GM06990 (cell line): Measurements from ENCODE around the gene MRPL2.

Source experiments
- DNase-seq: peaks from one replicate; pipeline ENCODE4 v3.0.0-alpha.2; 2011; ENCODE audit not compliant: insufficient read length; ENCODE audit errors: extremely low read depth
- H3K27me3 ChIP-seq: replicated peaks from 2 replicates; pipeline ENCODE4 v1.6.0; 2011; ENCODE audit warnings: low read length; ENCODE audit not compliant: control insufficient read depth, insufficient read depth
- H3K36me3 ChIP-seq: 2 replicates; pipeline ENCODE4 v1.5.1; 2011; ENCODE audit warnings: low read length; ENCODE audit not compliant: control insufficient read depth, insufficient read depth
- H3K4me3 ChIP-seq: replicated peaks from 2 replicates; pipeline ENCODE4 v1.5.1; 2011; ENCODE audit warnings: low read depth, mild to moderate bottlenecking, control low read depth, low read length
- TF ChIP-seq, protein P1 (sequence below): IDR thresholded peaks from 2 replicates; pipeline ENCODE4 v1.5.1; 2011; ENCODE audit warnings: low read length, control low read depth, mild to moderate bottlenecking, inconsistent platforms; ENCODE audit not compliant: insufficient read depth, poor library complexity, severe bottlenecking

Gene MRPL2

DNA sequence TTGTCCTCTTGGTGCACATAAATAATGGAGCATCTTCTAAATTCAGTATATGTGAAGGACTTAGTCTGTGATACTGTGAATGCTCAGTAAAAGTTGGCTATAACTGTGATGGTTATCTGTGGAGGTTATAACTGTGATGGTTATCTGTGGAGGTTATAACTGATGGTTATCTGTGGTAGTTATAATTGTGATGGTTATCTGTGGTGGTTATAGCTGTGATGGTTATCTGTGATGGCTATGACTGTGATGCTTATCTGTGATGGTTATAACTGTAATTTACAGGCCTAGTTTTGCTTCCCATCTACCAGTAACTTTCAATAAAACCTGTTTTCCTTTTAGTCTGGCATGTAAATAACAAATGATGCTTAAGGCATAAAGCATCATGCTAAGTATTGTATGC lies 33.4 kb upstream of the MRPL2 start:
- Histone ChIP-seq H3K36me3 (no peaks in the 10 kb centered on the region), H3K4me3 (no peak overlapping the region), H3K27me3 (no peaks in the 10 kb centered on the region)
- DNase-seq: no peak
- TF ChIP-seq, protein P1, sequence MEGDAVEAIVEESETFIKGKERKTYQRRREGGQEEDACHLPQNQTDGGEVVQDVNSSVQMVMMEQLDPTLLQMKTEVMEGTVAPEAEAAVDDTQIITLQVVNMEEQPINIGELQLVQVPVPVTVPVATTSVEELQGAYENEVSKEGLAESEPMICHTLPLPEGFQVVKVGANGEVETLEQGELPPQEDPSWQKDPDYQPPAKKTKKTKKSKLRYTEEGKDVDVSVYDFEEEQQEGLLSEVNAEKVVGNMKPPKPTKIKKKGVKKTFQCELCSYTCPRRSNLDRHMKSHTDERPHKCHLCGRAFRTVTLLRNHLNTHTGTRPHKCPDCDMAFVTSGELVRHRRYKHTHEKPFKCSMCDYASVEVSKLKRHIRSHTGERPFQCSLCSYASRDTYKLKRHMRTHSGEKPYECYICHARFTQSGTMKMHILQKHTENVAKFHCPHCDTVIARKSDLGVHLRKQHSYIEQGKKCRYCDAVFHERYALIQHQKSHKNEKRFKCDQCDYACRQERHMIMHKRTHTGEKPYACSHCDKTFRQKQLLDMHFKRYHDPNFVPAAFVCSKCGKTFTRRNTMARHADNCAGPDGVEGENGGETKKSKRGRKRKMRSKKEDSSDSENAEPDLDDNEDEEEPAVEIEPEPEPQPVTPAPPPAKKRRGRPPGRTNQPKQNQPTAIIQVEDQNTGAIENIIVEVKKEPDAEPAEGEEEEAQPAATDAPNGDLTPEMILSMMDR: no peak

DNA sequence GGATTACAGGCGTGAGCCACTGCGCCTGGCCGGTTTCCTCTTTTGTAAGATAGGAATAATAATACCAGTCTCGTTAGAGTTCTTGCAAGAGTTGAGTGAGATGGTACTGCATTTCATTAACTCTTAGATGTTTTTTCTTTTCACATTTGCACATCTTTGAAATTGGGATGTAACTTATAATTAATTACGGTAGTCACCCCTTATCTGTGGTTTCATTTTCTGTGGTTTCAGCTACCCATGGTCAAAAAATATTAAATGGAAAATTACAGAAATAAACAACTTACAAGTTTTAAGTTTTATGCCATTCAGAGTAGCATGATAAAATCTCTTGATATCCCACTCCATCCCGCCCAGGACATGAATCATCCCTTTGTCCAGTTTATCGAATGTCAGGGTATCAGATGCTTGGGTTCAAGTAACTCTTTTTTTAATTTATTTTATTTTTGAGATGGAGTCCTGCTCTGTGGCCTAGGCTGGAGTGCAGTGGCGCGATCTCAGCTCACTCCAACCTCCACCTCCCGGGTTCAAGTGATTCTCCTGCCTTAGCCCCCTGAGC lies 32.3 kb upstream of the MRPL2 start:
- Histone ChIP-seq H3K27me3 (no peaks in the 10 kb centered on the region), H3K36me3 (no peaks in the 10 kb centered on the region), H3K4me3 (no peak overlapping the region)
- DNase-seq: no peak
- TF ChIP-seq, protein P1: no peak

DNA sequence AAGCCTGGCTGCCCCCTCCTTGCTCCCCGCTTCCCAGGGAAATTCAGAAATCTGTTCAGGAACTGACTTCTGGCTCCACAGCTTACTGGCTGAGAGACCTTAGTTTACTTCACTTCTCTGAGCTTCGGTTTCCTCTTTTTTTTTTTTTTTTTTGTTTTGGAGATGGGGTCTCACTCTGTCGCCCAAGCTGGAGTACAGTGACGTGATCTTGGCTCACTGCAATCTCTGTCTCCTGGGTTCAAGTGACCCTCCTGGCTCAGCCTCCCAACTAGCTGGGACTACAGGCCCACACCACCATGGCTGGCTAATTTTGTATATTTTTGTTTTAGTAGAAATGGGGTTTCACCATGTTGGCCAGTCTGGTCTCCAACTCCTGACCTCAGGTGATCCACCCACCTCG lies 31.8 kb upstream of the MRPL2 start:
- Histone ChIP-seq H3K27me3 (no peaks in the 10 kb centered on the region), H3K4me3 (no peak overlapping the region), H3K36me3 (no peaks in the 10 kb centered on the region)
- no peak for DNase-seq
- TF ChIP-seq, protein P1: no peak

DNA sequence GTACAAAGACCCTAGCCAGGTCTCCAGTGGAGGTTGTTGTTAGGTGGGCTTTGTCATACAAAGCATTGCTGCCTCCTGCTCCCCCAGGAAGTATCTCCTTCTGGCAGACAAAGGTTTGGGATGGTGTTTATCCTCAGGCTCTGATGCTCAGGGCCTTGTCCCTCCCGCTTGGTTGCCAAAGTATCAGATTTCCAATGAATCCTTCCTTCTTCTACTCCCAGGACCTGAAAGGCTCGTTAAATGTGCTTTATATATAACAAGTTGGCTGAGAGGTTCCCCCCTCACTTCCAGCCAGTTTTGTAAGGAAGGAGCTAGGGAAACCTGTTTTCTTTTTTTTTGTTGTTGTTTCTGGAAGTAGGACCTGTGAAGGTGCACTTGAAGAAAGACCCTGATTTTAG lies 31.3 kb upstream of the MRPL2 start:
- Histone ChIP-seq H3K4me3 (no peak overlapping the region), H3K36me3 (no peaks in the 10 kb centered on the region), H3K27me3 (no peaks in the 10 kb centered on the region)
- TF ChIP-seq, protein P1: no peak
- no peak for DNase-seq

DNA sequence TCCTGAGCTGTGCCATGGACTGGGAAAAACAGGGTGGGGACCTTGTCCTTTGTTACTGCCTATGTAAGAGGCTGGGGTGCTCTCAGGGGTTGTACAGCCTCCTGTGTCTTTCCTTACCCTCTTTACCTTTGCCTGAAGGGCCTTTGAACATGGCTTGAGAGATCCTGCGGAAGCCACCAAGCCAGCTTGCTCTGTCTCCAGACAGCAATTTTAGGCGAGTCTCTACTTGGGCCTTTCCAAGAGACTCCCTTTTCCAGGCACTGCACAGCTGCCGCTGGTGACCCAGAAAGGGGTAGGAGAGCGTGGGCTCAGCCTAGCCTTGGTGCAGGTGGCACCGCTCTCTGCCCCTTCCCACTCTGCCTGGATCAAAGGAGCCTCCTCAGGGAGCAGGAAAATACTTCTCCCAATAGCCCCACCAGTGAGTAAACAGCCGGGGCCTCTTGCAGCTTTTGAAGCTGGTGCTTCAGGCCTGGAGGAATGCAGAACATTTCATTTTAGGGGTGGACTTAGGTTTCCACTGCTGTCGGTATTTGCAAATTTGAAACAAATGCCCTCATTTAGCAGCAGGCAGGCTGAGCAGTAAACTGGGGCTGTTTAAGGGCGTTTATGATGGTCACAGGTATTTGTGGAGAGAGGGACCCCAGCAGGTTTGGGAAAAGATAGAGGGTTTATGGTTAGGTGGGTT lies 30.8 kb upstream of the MRPL2 start:
- no peak for DNase-seq
- TF ChIP-seq, protein P1: no peak
- Histone ChIP-seq H3K27me3 (no peaks in the 10 kb centered on the region), H3K4me3 (no peak overlapping the region), H3K36me3 (no peaks in the 10 kb centered on the region)
